LoVo (cell line): ENCODE results near the gene POM121L2.

Source experiments
- DNase-seq: peaks from one replicate; pipeline ENCODE4 v3.0.0-alpha.2; 2016; ENCODE audit warnings: low spot score

POM121L2 gene

DNA sequence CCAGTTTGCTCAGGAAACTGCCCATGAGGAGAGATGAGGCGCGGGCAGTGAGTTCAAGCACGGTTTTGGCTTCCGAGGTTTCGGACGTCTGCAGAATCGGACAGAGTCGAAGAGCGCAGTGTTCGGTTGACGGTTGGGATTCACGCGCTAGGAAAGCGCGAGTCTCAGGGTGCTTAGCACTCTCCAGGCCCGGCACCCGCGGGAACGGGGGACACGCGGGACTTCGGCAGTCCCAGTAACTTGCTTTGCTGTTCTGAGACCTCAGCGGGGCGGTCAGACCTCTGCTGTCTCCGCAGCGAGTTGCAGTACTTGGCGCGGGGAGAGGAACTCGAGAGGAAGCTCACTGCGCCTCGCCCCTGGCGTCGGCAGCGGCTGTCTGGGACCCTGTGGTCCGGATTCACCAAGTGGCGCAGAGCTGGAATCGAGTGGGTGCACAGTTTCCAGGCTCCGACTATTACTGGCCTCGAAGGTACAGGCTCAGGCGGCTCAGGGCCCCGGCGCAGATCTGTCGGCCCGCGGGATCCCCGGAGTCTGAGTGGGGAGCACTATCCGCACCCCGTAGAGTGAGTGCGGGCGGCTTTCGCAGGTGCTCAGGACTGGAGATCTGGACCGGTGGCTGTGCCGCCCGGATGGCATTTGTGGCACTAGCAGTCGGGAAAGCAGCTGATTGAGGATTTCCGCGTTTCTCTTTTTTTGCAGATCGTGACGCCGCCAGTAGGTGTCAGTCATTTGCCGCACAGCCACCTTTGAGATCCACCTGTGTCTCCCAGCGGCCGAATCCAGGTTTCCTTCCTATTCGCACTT, at the start of gene POM121L2:
TSS of gene POM121L2 (minus strand) at position 128 of the 804 bp plus-strand sequence. CDS start at position 25, 103 bp downstream.
- DNase-seq = peak; percentile 86

DNA sequence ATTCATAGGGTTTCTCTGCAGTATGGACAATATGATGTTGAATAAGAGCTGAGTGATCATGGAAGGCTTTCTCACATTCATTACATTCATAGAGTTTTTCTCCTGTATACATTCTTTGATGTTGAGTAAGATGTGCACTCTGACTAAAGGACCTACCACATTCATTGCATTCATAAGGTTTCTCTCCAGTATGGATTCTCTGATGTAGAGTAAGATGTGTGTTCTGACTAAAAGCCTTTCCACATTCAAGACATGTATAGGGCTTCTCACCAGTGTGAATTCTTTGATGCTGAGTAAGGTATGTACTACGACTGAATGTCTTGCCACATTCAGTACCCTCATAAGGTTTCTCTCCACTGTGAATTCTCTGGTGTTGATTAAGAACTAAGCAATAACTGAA, 47.2 kb upstream of the POM121L2 start:
- no peak for DNase-seq

DNA sequence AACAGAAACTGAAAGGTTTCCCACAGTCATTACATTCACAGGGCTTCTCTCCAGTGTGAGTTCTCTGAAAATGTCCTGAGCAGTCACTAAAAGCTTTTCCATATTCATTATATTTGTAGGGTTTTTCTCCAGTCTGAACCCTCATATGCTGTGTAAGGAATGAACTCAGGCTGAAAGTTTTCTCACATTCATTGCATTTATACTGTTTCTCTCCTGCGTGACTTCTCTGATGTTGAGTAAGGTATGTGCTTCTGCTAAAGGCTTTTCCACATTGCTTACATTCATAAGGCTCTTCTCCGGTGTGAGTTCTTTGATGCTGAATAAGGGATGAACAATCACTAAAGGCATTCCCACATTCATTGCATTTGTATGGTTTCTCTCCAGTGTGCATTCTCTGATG, 46.7 kb upstream of the POM121L2 start:
- DNase-seq = no peak

DNA sequence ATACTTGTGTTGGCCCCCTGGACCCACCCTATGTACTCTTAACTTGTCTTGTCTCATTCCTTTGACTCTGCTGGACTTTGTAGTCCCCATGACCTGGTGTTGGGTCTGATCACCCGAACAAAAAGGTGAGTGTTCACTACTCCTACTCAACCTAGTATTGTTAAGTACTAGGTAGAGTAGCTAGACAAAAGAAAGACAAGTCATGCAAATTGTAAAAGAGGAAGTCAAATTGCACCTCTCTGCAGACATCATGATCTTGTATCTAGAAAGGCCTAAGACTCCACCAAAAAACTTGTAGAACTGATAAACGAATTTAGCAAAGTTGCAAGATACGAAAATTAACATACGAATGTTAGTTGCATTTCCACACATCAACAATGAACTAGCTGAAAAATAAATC, 40.8 kb upstream of the POM121L2 start:
- DNase-seq = no peak

DNA sequence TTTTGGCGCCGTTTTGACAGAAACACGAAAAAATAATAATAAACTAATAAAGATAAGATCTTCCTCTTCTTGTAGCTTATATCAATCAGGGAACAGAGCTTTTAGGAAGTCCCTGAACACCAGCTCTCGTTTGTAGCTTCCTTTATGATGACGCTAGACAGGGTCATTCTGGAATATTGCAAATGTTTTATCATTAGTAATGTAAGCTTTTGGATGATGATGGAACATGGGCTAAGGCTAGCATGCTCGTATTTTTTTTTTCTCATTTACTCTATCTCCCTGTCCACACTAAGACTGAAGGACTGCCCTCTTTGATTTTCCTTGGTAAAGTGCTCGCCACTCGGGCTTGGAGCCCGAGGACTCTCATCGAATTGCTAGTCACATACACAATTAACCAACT, 22.1 kb upstream of the POM121L2 start:
- DNase-seq = no peak

- DNase-seq = no peak
These were observed 21.6 kb upstream of the POM121L2 start for GRCh38 chr6:27333642-27334040.

- DNase-seq = no peak
These were observed 20.9 kb upstream of the POM121L2 start for GRCh38 chr6:27332692-27333641.

DNA sequence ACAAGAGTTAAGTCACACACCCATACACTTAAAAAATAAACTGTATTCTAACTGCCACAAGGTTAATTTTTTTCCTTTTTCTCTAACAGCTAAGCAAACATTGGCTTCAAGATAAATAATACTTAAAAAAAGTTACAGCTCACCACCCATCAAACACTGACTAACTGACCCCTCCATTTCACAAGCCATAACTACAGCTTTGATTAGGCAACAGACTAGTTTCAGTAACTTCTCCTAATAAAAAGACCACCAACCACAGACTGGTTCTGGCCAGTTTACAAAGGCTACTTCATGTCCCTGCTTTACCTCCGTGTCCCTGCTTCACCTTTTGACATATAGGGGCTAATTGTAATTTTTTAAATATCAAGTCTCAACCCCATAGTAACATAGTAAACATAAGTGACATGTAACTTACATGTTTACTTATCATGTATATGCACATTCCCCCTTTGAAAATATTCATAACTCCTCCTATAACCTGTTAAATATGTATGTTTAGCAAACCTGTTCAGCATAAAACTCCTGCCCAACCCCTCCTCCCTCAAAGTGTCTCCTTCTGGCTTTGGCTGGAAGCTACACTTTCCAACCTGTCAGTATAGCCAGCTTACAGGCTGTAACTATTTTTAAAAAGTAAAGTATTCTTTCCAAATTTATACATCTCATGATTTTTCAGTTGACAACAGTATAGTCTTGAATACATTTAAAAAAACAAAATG, 15.1 kb upstream of the POM121L2 start:
- no peak for DNase-seq

GRCh38 chr6:27321901-27322300, 9.8 kb upstream of the POM121L2 start:
- DNase-seq = no peak

DNA sequence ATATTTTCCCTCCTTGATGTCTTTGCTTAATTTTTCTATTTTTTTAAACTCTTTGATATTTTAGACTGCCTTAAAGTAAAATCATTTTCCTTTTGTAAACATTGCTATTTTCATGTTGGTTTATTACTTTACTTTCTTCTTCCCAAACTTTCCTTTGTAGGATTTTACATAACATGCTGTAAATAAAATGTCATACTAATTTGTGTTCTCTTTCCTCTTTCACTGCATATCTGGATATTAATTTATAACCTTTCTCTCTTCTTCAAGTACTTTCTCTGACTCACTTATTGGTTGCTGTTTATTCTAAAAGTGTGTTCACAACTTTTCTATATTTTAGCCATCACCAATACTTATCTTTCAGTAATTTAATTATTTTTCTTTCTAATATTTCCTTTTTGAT, 9.3 kb upstream of the POM121L2 start:
- DNase-seq = no peak

GRCh38 chr6:27318973-27319372, 6.9 kb upstream of the POM121L2 start:
- no peak for DNase-seq

GRCh38 chr6:27314046-27314445, 2.0 kb upstream of the POM121L2 start:
- no peak for DNase-seq

GRCh38 chr6:27312950-27313271, 838 bp upstream of the POM121L2 start:
- DNase-seq = no peak

DNA sequence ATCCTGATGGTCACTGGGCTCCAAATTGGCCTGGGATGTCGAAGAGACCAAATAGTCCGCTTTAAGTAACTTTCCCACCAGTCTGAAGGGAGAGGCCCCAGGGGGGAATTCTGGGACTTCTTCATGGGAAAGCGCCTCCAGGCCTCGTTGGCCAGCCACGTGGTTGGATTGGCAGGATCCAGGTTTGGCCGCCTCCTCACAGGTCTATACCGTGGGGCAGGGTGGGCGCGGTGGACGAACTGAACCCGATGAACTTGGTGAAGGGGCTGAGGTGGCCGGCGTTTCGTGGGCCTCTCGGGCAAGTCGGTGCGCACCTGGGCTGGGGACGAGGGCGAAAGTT, 297 bp downstream of the POM121L2 start:
- no peak for DNase-seq

DNA sequence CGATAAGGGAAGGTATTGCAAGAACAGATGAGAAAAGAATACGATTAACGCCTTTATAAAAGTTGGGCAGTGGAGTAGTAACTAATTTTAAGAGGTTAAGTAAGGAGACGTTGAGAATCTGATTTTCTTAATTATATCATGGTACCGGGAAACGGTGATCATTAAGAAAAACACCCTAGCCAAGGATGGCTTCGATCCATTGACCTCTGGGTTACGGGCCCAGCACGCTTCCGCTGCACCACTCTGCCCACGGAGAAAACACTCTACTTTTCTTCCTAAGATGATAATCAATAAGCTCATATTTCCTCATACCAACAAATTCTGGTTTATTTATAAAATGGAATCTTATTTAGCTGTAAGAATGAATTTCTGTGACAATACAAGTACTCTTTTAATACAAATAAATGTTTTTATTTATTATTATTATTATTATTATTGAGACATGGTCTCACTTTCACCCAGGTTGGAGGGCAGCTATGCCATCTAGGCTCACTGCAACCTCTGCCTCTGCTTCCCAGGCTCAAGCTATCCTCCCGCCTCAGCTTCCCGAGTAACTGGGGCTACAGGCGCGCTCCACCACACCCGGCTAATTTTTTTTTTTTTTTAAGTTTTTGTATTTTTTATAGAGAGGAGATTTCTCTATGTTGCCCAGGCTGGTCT, 8.3 kb downstream of the POM121L2 start:
- DNase-seq = no peak

- DNase-seq = peak; percentile 62
These were observed 14.0 kb downstream of the POM121L2 start for GRCh38 chr6:27297857-27298730.

GRCh38 chr6:27297484-27297856, 14.6 kb downstream of the POM121L2 start:
- no peak for DNase-seq

- DNase-seq = peak; percentile 76
These were observed 15.8 kb downstream of the POM121L2 start for GRCh38 chr6:27296106-27296783.

- peak; percentile 83 for DNase-seq
These were observed 16.6 kb downstream of the POM121L2 start for GRCh38 chr6:27295301-27296079.

GRCh38 chr6:27294409-27294808, 17.7 kb downstream of the POM121L2 start:
- no peak for DNase-seq
